Skeletal muscle satellite cell (primary cell): ENCODE measurements around the gene SLC36A2.

Source experiments
- H3K27me3 ChIP-seq: 2 replicates; pipeline ENCODE4 v1.7.0; 2013; ENCODE audit warnings: low read length; ENCODE audit not compliant: control insufficient read depth, insufficient read depth
- H3K36me3 ChIP-seq: 2 replicates; pipeline ENCODE4 v1.7.0; 2013; ENCODE audit warnings: mild to moderate bottlenecking, control low read depth, low read length; ENCODE audit not compliant: insufficient read depth
- H3K4me1 ChIP-seq: 2 replicates; pipeline ENCODE4 v1.7.0; 2013; ENCODE audit warnings: low read length; ENCODE audit not compliant: control insufficient read depth, insufficient read depth
- H3K4me2 ChIP-seq: 2 replicates; pipeline ENCODE4 v1.7.0; 2013; ENCODE audit warnings: mild to moderate bottlenecking, low read length
- H3K4me3 ChIP-seq: 2 replicates; pipeline ENCODE4 v1.7.0; 2013; ENCODE audit warnings: low read length
- H3K9ac ChIP-seq: 2 replicates; pipeline ENCODE4 v1.7.0; 2013; ENCODE audit warnings: mild to moderate bottlenecking, low read depth, low read length, moderate library complexity
- H3K9me3 ChIP-seq: replicated peaks from 2 replicates; pipeline ENCODE4 v1.7.0; 2013; ENCODE audit warnings: mild to moderate bottlenecking, control low read depth, low read length

The SLC36A2 gene

GRCh38 chr5:151298063-151298855 is 49.1 kb downstream of the SLC36A2 start:
- Histone ChIP-seq H3K9me3 (no peaks in the 10 kb centered on the region), H3K36me3 (no peaks in the 10 kb centered on the region), H3K4me1 (no peaks in the 10 kb centered on the region), H3K27me3 (peaks cover 4% of the 10 kb centered on the region), H3K4me2 (no peak overlapping the region), H3K4me3 (no peak overlapping the region), H3K9ac (no peak overlapping the region)

GRCh38 chr5:151296974-151297373 is 50.4 kb downstream of the SLC36A2 start:
- Histone ChIP-seq H3K4me3 (no peak overlapping the region), H3K27me3 (no peaks in the 10 kb centered on the region), H3K36me3 (no peaks in the 10 kb centered on the region)

GRCh38 chr5:151296478-151296830 is 50.9 kb downstream of the SLC36A2 start:
- no peak overlapping the region for H3K9ac ChIP-seq
- no peaks in the 10 kb centered on the region for H3K36me3 ChIP-seq
- no peak overlapping the region for H3K4me2 ChIP-seq
- H3K4me3 ChIP-seq: no peak overlapping the region
- H3K27me3 ChIP-seq: no peaks in the 10 kb centered on the region
- H3K9me3 ChIP-seq: no peaks in the 10 kb centered on the region
- no peaks in the 10 kb centered on the region for H3K4me1 ChIP-seq

More at GRCh38 chr5:151296974-151297373, 50.4 kb downstream of the SLC36A2 start:
- Histone ChIP-seq H3K4me2 (no peak overlapping the region), H3K4me1 (no peaks in the 10 kb centered on the region), H3K9ac (no peak overlapping the region), H3K9me3 (no peaks in the 10 kb centered on the region)

GRCh38 chr5:151295791-151296477 is 51.4 kb downstream of the SLC36A2 start:
- H3K27me3 ChIP-seq: no peaks in the 10 kb centered on the region
- no peak overlapping the region for H3K9ac ChIP-seq
- H3K4me1 ChIP-seq: no peaks in the 10 kb centered on the region
- H3K4me3 ChIP-seq: no peak overlapping the region
- no peak overlapping the region for H3K4me2 ChIP-seq
- H3K36me3 ChIP-seq: no peaks in the 10 kb centered on the region
- H3K9me3 ChIP-seq: no peaks in the 10 kb centered on the region

- Histone ChIP-seq H3K9me3 (no peaks in the 10 kb centered on the region), H3K4me1 (no peaks in the 10 kb centered on the region), H3K4me3 (no peak overlapping the region)
Measured at GRCh38 chr5:151295138-151295537, 52.2 kb downstream of the SLC36A2 start.

DNA sequence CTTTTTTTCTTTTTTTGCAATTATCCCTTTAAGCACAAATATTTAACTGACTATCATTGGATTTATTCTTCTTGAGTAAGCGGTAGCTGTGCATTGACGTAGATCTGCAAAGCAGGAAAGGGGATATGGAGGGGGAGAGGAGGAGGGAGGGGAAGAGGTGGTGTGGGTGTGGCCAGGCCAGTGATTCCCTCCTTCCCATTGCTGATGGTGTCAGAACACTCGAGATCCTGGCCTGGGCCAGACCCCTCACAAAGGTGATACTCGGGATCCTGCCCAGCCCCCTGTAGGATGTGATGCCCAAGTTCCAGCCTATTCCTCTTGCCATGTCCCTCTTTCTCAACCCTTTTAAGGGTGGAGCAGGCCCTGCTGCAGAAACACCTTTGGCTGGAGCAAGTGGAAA is 53.7 kb downstream of the SLC36A2 start:
- no peaks in the 10 kb centered on the region for H3K4me1 ChIP-seq
- no peak overlapping the region for H3K4me3 ChIP-seq
- H3K4me2 ChIP-seq: no peak overlapping the region
- H3K9me3 ChIP-seq: no peaks in the 10 kb centered on the region
- H3K36me3 ChIP-seq: no peaks in the 10 kb centered on the region
- peaks cover 2% of the 10 kb centered on the region for H3K27me3 ChIP-seq
- no peak overlapping the region for H3K9ac ChIP-seq

More at GRCh38 chr5:151295138-151295537, 52.2 kb downstream of the SLC36A2 start:
- no peaks in the 10 kb centered on the region for H3K36me3 ChIP-seq
- no peak overlapping the region for H3K9ac ChIP-seq
- H3K4me2 ChIP-seq: no peak overlapping the region
- no peaks in the 10 kb centered on the region for H3K27me3 ChIP-seq

GRCh38 chr5:151288180-151288579 is 59.2 kb downstream of the SLC36A2 start:
- Histone ChIP-seq H3K27me3 (peaks cover 8% of the 10 kb centered on the region), H3K4me3 (no peak overlapping the region)

DNA sequence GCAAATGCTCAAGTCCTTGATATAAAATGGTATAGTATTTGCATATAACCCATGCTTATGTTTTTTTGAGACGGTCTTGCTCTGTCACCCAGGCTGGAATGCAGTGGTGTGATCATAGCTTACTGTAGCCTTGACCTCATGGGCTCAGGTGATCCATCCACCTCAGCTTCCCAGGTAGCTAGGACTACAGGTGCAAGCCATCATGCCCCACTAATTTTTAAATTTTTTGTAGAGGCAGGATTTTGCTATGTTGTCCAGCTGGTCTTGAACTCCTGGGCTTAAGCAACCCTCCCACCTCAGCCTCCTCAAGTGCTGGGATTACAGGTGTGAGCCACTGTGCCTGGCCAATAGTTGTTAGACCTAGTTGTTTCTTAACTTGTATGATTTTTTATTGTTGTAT is 61.1 kb downstream of the SLC36A2 start:
- Histone ChIP-seq H3K4me3 (no peak overlapping the region), H3K9ac (no peak overlapping the region), H3K36me3 (no peaks in the 10 kb centered on the region), H3K27me3 (peaks cover 8% of the 10 kb centered on the region), H3K4me1 (no peaks in the 10 kb centered on the region), H3K4me2 (no peak overlapping the region), H3K9me3 (no peaks in the 10 kb centered on the region)

More at GRCh38 chr5:151288180-151288579, 59.2 kb downstream of the SLC36A2 start:
- H3K9me3 ChIP-seq: no peaks in the 10 kb centered on the region
- no peak overlapping the region for H3K9ac ChIP-seq
- H3K4me1 ChIP-seq: no peaks in the 10 kb centered on the region
- no peaks in the 10 kb centered on the region for H3K36me3 ChIP-seq
- no peak overlapping the region for H3K4me2 ChIP-seq

GRCh38 chr5:151285683-151286082 is 61.7 kb downstream of the SLC36A2 start:
- H3K9ac ChIP-seq: no peak overlapping the region

GRCh38 chr5:151284392-151284967 is 62.9 kb downstream of the SLC36A2 start:
- H3K4me3 ChIP-seq: no peak overlapping the region
- no peaks in the 10 kb centered on the region for H3K4me1 ChIP-seq
- H3K4me2 ChIP-seq: no peak overlapping the region
- no peaks in the 10 kb centered on the region for H3K9me3 ChIP-seq
- no peak overlapping the region for H3K9ac ChIP-seq
- H3K27me3 ChIP-seq: peaks cover 9% of the 10 kb centered on the region
- no peaks in the 10 kb centered on the region for H3K36me3 ChIP-seq

More at GRCh38 chr5:151285683-151286082, 61.7 kb downstream of the SLC36A2 start:
- Histone ChIP-seq H3K4me3 (no peak overlapping the region), H3K27me3 (peaks cover 8% of the 10 kb centered on the region), H3K4me2 (no peak overlapping the region), H3K9me3 (no peaks in the 10 kb centered on the region), H3K36me3 (no peaks in the 10 kb centered on the region), H3K4me1 (no peaks in the 10 kb centered on the region)

GRCh38 chr5:151283120-151283825 is 64.1 kb downstream of the SLC36A2 start:
- Histone ChIP-seq H3K36me3 (no peaks in the 10 kb centered on the region), H3K9ac (no peak overlapping the region)

More at GRCh38 chr5:151283120-151283825, 64.1 kb downstream of the SLC36A2 start:
- H3K4me2 ChIP-seq: no peak overlapping the region
- H3K27me3 ChIP-seq: peaks cover 16% of the 10 kb centered on the region
- no peaks in the 10 kb centered on the region for H3K4me1 ChIP-seq
- no peak overlapping the region for H3K4me3 ChIP-seq
- H3K9me3 ChIP-seq: no peaks in the 10 kb centered on the region
